HEK293 (cell line): ENCODE measurements around the gene MSH4.

ENCODE experiments used
- ZNF121 ChIP-seq: fragments of 450-650 bp; formaldehyde crosslinking; IDR thresholded peaks from 2 replicates; pipeline ENCODE4 v1.5.1; 2016; ENCODE audit warnings: missing biosample characterization, missing genetic modification characterization
- TF ChIP-seq, protein P1 (sequence below): fragments of 450-650 bp; formaldehyde crosslinking; IDR thresholded peaks from 2 replicates; pipeline ENCODE4 v1.5.1; 2016; ENCODE audit warnings: missing biosample characterization, missing genetic modification characterization

DNA sequence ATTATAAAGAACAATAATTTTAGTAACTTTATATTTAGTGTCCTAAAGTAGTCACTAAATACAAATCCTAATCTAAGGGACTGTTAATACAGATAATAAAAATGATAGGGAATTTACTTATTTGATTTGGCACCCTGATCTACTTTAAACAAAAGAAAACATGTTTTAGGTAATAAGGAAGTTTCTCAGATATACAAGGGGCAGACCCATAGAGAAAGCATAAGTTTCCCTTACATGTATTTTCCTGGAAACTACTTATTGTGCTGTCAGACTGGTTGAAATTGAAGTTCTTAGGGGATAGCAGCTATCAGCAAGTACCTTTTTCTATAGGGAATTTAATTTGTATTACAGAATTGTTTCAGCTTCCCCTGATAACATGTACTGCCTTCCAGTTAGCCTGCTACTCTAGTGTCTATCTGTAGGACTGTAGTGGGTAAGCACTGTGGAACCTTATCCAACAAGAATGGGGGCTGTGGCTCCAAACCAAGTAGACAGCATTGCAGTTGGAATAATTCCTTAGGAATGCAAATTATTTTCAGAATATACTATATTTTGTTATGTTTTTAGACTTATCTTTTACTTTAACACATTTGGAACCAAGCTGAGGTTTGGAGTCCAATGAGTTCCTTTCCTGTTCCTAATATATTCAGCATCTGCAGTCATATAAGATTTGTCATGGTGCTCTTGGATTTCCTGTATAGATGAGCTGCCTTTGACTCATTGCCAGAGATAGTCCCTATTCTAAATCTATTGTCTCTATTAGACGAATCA lies 14.7 kb downstream of the MSH4 start:
- TF ChIP-seq ZNF121 (tag by site-specific recombination): no peak
- TF ChIP-seq, protein P1, sequence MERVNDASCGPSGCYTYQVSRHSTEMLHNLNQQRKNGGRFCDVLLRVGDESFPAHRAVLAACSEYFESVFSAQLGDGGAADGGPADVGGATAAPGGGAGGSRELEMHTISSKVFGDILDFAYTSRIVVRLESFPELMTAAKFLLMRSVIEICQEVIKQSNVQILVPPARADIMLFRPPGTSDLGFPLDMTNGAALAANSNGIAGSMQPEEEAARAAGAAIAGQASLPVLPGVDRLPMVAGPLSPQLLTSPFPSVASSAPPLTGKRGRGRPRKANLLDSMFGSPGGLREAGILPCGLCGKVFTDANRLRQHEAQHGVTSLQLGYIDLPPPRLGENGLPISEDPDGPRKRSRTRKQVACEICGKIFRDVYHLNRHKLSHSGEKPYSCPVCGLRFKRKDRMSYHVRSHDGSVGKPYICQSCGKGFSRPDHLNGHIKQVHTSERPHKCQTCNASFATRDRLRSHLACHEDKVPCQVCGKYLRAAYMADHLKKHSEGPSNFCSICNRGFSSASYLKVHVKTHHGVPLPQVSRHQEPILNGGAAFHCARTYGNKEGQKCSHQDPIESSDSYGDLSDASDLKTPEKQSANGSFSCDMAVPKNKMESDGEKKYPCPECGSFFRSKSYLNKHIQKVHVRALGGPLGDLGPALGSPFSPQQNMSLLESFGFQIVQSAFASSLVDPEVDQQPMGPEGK (tag by site-specific recombination): no peak
